ENCODE data around the gene SUSD5. TPM values are rescaled to one million over a fixed set of nuclear protein-coding genes. Genes with fewer than 3 reads are reported as not detected.

Gene SUSD5
- total RNA-seq, 4 donors from 2014 or later: 0.13 to 1.2 (median 0.76) TPM; not detected in 1

DNA sequence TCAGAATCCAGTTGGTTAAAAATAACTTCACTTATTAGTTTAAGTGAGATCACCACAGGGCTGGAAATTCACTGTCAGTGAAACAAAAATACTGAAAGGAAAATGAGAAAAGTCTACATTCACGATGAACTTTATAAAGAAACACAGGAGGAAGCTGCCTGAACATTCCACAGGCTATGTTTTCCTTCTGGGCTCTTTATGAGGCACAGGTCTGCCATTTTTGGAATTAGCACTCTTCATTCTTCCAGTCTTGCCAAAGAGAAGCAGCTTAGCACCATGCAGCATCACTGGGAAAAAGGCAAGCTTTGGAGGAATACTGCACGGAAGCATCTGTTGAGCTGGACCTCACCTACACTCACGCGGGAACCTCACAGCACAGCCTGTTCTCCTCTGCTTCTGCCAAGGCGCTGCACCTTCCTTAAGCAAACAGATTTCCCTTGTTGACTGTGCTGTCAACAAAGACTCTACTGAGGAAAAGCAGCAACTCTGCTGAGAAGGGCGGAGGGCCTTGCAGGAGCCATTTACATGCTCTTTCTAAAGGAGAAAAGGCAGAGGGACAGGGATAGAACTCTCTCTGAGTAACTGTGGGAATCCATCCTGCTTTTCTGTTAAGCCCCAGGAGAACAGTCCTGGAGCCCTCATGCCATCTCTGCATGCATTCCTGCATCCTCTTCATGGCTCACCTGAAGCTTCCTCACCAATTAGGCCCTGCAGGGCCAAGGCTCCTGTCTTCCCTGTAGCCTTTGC lies 15.7 kb downstream of the SUSD5 start:
- Histone ChIP-seq H3K36me3 (no peaks in the 10 kb centered on the region), H3K4me3 (no peak overlapping the region), H3K27me3 (peaks cover 0 to 6% (median 0%) of the 10 kb centered on the region in 4 donors), H3K4me1 (no peaks in the 10 kb centered on the region), H3K27ac (no peak overlapping the region), H3K9me3 (no peaks in the 10 kb centered on the region)
- no peak for DNase-seq
- TF ChIP-seq, protein P1, sequence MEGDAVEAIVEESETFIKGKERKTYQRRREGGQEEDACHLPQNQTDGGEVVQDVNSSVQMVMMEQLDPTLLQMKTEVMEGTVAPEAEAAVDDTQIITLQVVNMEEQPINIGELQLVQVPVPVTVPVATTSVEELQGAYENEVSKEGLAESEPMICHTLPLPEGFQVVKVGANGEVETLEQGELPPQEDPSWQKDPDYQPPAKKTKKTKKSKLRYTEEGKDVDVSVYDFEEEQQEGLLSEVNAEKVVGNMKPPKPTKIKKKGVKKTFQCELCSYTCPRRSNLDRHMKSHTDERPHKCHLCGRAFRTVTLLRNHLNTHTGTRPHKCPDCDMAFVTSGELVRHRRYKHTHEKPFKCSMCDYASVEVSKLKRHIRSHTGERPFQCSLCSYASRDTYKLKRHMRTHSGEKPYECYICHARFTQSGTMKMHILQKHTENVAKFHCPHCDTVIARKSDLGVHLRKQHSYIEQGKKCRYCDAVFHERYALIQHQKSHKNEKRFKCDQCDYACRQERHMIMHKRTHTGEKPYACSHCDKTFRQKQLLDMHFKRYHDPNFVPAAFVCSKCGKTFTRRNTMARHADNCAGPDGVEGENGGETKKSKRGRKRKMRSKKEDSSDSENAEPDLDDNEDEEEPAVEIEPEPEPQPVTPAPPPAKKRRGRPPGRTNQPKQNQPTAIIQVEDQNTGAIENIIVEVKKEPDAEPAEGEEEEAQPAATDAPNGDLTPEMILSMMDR (IDR thresholded peaks at IDR 0.05): no peak
- TF ChIP-seq POLR2A (IDR thresholded peaks at IDR 0.05): no peak
- intact Hi-C loops (cut with DNase I): no loop called here
- WGBS, 2 donors: 26 to 44% methylated on average over 2 to 6 of the region's 6 CpGs

DNA sequence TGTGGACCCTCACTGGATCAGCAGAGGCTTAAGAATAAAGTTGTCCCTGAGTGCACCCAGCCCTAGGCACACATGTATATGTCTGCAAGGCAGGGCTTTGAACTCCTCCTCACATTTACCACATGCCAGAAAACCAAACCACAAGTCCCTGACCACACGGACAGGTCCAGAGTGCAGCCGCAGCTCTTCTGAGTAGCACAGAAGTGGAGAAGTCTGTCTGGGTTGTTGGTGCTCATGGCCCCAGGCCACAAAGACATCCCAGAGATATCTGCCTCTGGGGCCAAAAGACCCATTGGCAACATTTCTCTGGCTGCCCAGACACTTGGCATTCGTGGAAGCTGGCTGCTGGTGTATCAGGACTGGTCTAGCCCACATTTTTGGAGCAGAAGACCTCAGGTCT lies 17.4 kb downstream of the SUSD5 start:
- no peaks in the 10 kb centered on the region for H3K4me1 ChIP-seq
- H3K36me3 ChIP-seq: no peaks in the 10 kb centered on the region
- no peaks in the 10 kb centered on the region for H3K9me3 ChIP-seq
- H3K4me3 ChIP-seq: no peak overlapping the region
- intact Hi-C loops (cut with DNase I): no loop called here
- H3K27me3 ChIP-seq: peaks cover 0 to 6% (median 0%) of the 10 kb centered on the region in 4 donors
- 79% methylated on average over 2 of the region's 3 CpGs; no CpG with 5 or more reads in 1 of the 2 donors for WGBS, 2 donors
- no peak for DNase-seq
- no peak overlapping the region for H3K27ac ChIP-seq
- TF ChIP-seq, protein P1 (IDR thresholded peaks at IDR 0.05): no peak
- TF ChIP-seq POLR2A (IDR thresholded peaks at IDR 0.05): no peak

DNA sequence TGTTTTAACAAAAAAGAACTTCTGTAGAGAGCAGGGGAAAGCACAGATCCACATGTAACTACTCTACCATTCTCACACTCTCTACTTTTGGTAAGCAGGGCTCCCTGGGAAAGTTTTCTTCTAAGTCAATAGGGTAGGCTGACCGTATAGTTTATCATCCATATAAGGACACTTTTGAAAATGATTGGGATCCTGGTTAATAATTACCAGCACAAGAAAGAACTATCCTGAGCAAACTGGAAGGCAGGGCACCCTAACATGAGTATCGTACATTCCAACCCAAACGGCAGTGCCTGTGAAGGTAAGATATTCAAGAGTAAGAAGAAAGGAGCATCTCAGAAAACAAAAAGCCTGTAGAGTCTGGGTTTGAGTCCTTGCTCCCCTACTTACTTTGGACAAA lies 22.1 kb downstream of the SUSD5 start:
- WGBS, 2 donors: 40 to 56% methylated on average over 3 of the region's 3 CpGs
- intact Hi-C loops (cut with DNase I): no loop called here
- H3K4me1 ChIP-seq: no peaks in the 10 kb centered on the region
- H3K36me3 ChIP-seq: no peaks in the 10 kb centered on the region
- DNase-seq: no peak
- no peaks in the 10 kb centered on the region for H3K9me3 ChIP-seq
- H3K27me3 ChIP-seq: no peaks in the 10 kb centered on the region
- no peak overlapping the region for H3K27ac ChIP-seq
- H3K4me3 ChIP-seq: no peak overlapping the region
- TF ChIP-seq, protein P1 (IDR thresholded peaks at IDR 0.05): no peak
- TF ChIP-seq POLR2A (IDR thresholded peaks at IDR 0.05): no peak

- no peak overlapping the region for H3K4me3 ChIP-seq
- no peaks in the 10 kb centered on the region for H3K9me3 ChIP-seq
- H3K27ac ChIP-seq: no peak overlapping the region
- DNase-seq: no peak
- H3K27me3 ChIP-seq: no peaks in the 10 kb centered on the region
- WGBS, 2 donors: 71 to 100% methylated on average over 1 of the region's 1 CpG
- TF ChIP-seq, protein P1 (IDR thresholded peaks at IDR 0.05): no peak
- no peak for TF ChIP-seq POLR2A (IDR thresholded peaks at IDR 0.05)
- no peaks in the 10 kb centered on the region for H3K36me3 ChIP-seq
- intact Hi-C loops (cut with DNase I): no loop called here
- no peaks in the 10 kb centered on the region for H3K4me1 ChIP-seq
These were observed 24.3 kb downstream of the SUSD5 start for GRCh38 chr3:33194303-33194702.

GRCh38 chr3:33187368-33187634 lies 31.3 kb downstream of the SUSD5 start:
- no peaks in the 10 kb centered on the region for H3K36me3 ChIP-seq
- H3K4me1 ChIP-seq: no peaks in the 10 kb centered on the region
- intact Hi-C loops (cut with DNase I): no loop called here
- 79 to 94% methylated on average over 3 of the region's 3 CpGs for whole genome bisulfite sequencing, 2 donors
- no peak for DNase-seq
- H3K4me3 ChIP-seq: no peak overlapping the region
- TF ChIP-seq POLR2A (IDR thresholded peaks at IDR 0.05): no peak
- TF ChIP-seq, protein P1 (IDR thresholded peaks at IDR 0.05): no peak
- H3K27me3 ChIP-seq: no peaks in the 10 kb centered on the region
- H3K9me3 ChIP-seq: no peaks in the 10 kb centered on the region
- H3K27ac ChIP-seq: no peak overlapping the region
